ENCODE data around the gene NLGN4Y. TPM values are rescaled to one million over a fixed set of nuclear protein-coding genes. Genes with fewer than 3 reads are reported as not detected.
A peak's percentile ranks its signal among the peaks of the same experiment; 100 is the strongest.

Gene NLGN4Y
- 1 to 10 TPM in 1 of 6 experiments, not detected in 5; 6.9 TPM for total RNA-seq
- long read RNA-seq, result 0 reads

DNA sequence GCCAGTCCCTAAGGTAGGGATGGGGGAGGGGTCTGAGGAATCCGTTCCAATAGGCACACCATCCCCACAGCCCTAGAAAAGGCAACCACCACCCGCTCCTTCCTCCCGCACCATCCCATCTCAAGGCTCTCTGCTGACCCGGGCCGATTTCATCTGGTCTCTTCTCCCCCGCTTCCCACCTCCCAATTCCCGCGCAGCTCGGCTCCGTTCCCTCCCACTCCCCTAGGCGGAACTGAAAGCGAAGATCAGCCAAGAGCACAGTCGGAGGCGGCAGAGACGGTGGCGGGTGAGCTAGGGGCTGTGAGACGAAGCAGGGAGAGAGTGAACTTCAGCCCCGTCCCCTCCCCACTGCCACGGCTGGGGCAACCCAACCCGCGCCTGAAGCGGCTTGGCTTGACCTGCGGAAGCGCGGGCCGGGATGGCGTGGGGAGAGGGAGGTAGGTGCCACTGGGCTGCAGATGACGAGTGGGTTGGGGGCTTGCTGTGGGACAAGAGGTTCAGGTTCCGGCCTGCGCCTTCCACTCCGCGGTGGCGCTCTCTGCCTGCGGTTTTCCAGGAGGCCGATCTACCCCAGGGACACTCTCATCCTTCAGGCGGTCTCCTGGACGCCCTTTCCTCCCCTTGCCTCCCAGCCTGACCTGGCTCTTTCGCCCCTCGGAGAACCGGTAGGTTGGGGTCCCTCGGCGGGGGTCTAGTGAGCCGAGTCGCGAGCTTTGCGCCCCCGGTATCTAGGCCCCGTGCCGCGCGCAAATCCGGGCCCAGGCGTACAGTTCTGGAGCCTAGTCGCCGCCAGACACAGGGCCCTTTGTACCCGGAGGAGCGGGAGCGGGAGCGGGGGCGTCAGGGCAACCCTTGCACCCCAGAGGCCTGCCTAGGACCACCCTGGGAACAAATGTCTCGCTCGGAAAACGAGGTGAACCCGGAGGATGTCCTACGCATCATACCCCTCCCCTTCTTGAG lies at the start of gene NLGN4Y:
TSS of gene NLGN4Y (plus strand) at position 258 of the 960 bp plus-strand sequence. CDS start 97,591 bp downstream, outside the sequence.
- no CpG with 5 or more reads among the region's 65 CpGs for WGBS (ENCODE audit: insufficient coverage, low coverage, low lambda C conversion rate, missing lambda C conversion rate)
- peak in 1 of 4 donors; percentile 87 for ATAC-seq

DNA sequence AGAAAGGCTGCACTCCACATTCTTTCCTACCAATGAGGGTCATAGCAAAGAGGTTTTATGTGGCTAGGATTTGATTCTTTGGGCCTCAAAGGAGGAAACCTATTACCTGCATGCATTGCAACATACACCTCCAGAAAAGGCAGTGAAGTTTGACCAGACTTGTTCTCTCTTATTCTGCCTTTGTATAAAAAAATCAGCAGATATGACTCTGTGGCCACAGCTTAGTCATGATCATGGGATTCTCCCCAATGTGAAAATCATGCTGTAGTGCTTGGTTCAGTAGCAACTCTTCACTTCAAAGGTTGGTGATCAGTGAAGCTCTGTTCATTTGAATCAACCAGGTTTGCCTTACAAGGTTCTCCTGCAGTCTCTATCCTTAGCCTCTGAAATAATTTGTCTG lies 38.4 kb upstream of the NLGN4Y start:
- ATAC-seq (no peak), DNase-seq (no peak)
- Histone ChIP-seq H3K27ac (no peak overlapping the region), H3K27me3 (no peaks in the 10 kb centered on the region), H3K9me3 (no peaks in the 10 kb centered on the region), H3K4me1 (no peaks in the 10 kb centered on the region), H3K4me3 (no peak overlapping the region), H3K36me3 (no peaks in the 10 kb centered on the region)
- intact Hi-C loops (cut with DNase I), result no loop called here
- TF ChIP-seq POLR2A (IDR thresholded peaks at IDR 0.05), result no peak
- TF ChIP-seq, protein P1, sequence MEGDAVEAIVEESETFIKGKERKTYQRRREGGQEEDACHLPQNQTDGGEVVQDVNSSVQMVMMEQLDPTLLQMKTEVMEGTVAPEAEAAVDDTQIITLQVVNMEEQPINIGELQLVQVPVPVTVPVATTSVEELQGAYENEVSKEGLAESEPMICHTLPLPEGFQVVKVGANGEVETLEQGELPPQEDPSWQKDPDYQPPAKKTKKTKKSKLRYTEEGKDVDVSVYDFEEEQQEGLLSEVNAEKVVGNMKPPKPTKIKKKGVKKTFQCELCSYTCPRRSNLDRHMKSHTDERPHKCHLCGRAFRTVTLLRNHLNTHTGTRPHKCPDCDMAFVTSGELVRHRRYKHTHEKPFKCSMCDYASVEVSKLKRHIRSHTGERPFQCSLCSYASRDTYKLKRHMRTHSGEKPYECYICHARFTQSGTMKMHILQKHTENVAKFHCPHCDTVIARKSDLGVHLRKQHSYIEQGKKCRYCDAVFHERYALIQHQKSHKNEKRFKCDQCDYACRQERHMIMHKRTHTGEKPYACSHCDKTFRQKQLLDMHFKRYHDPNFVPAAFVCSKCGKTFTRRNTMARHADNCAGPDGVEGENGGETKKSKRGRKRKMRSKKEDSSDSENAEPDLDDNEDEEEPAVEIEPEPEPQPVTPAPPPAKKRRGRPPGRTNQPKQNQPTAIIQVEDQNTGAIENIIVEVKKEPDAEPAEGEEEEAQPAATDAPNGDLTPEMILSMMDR (IDR thresholded peaks at IDR 0.05), result no peak

More for the DNA sequence above, at the start of gene NLGN4Y:
- Histone ChIP-seq H3K27ac (no peak within 1 kb of the TSS), H3K9me3 (no peaks in the 10 kb centered on the region), H3K36me3 (no peaks in the 10 kb centered on the region), H3K4me3 (no peak within 1 kb of the TSS), H3K27me3 (no peaks in the 10 kb centered on the region), H3K4me1 (no peaks in the 10 kb centered on the region)
- peak in 1 of 3 donors; percentile 47 for DNase-seq
- intact Hi-C loops (cut with DNase I), result no loop called here
- no peak for TF ChIP-seq POLR2A (IDR thresholded peaks at IDR 0.05)
- TF ChIP-seq, protein P1 (IDR thresholded peaks at IDR 0.05), result no peak

DNA sequence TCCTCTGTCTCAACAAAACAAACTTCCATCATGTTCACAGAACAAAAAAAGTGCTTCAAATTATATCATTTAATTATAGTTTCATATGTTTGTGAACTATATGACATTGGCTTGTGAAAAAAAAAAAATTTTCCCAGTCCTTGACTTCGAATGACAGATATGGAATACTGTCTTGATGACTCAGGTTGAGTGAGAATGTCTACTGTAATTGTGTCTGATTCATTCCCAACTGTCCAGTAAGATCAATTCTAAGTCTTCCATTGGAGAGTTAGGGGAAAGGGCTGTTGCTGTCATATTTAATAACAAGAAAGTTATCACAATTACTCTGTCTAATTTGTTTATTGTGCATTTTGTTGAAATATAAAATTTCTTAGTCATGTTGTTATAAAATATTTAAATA lies 34.1 kb upstream of the NLGN4Y start:
- WGBS (ENCODE audit: insufficient coverage, low coverage, low lambda C conversion rate, missing lambda C conversion rate), result no CpG with 5 or more reads among the region's 1 CpG
- intact Hi-C loops (cut with DNase I), result no loop called here
- Histone ChIP-seq H3K27me3 (no peaks in the 10 kb centered on the region), H3K4me3 (no peak overlapping the region), H3K36me3 (no peaks in the 10 kb centered on the region), H3K27ac (no peak overlapping the region), H3K4me1 (no peaks in the 10 kb centered on the region), H3K9me3 (no peaks in the 10 kb centered on the region)
- TF ChIP-seq, protein P1 (IDR thresholded peaks at IDR 0.05), result no peak
- TF ChIP-seq POLR2A (IDR thresholded peaks at IDR 0.05), result no peak
- ATAC-seq (no peak), DNase-seq (no peak)

DNA sequence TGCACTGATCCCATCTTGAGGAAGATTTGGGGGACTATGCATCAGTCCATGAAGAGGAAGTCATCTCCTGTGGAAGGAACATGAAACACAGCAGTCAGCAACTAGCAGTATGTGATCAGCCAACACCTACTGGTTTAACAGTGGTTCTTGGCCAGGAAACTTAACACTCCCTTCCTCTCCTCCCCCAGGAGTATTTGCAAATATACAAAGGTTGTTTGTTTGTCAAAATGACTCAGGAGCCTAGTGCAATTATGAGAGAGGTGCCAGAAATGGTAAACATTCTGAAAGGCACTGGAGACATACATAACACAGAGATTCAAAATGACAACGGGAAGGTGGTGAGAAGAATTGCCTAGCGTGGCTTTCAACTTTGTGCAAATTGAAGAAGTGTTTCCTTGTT lies 26.3 kb upstream of the NLGN4Y start:
- no peak for TF ChIP-seq POLR2A (IDR thresholded peaks at IDR 0.05)
- TF ChIP-seq, protein P1 (IDR thresholded peaks at IDR 0.05), result no peak
- H3K27me3 ChIP-seq, result no peaks in the 10 kb centered on the region
- intact Hi-C loops (cut with DNase I), result no loop called here
- no peaks in the 10 kb centered on the region for H3K36me3 ChIP-seq
- ATAC-seq (no peak), DNase-seq (no peak)
- H3K4me3 ChIP-seq, result no peak overlapping the region
- H3K9me3 ChIP-seq, result no peaks in the 10 kb centered on the region
- H3K27ac ChIP-seq, result no peak overlapping the region
- H3K4me1 ChIP-seq, result no peaks in the 10 kb centered on the region
- WGBS (ENCODE audit: insufficient coverage, low coverage, low lambda C conversion rate, missing lambda C conversion rate), result no CpG with 5 or more reads among the region's 2 CpGs
